T47D (cell line): ENCODE results near the gene DOCK2.
"Not testable (repeated sequence)": the region's sequence is repeated elsewhere in the genome, so short reads cannot be mapped to it uniquely, and the experiment has no call there.

Experiments
- DNase-seq, 2 experiments: peaks; one replicate each; pipeline versions ENCODE4 v3.0.0 to v3.0.0-alpha.2; 2011 to 2012; ENCODE audit warnings: low read depth in 1 of 2, low spot score in 1 of 2
- JUND ChIP-seq: IDR thresholded peaks from 2 replicates; pipeline ENCODE4 v1.6.1; 2012; ENCODE audit warnings: low read depth
- in situ Hi-C: cut with HindIII; loops from 2 replicates; pipeline ENCODE4 v1.10.0; 2016; ENCODE audit warnings: low sequenced_read_pairs, low pct_unique_long_range_greater_than_20kb

The DOCK2 gene

GRCh38 chr5:169805527-169805934 lies 168.5 kb downstream of the DOCK2 start:
- in situ Hi-C loops: no loop called here
- TF ChIP-seq JUND: no peak
- no peak for DNase-seq

- TF ChIP-seq JUND: no peak
- in situ Hi-C loops: no loop called here
- no peak for DNase-seq
Observed at GRCh38 chr5:169805937-169806700, 169.0 kb downstream of the DOCK2 start.

GRCh38 chr5:169808118-169808581 lies 171.1 kb downstream of the DOCK2 start:
- in situ Hi-C loops: no loop called here
- DNase-seq: no peak
- TF ChIP-seq JUND: no peak

- DNase-seq, in situ Hi-C loops: not testable (repeated sequence)
Observed at GRCh38 chr5:169808880-169809279, 171.8 kb downstream of the DOCK2 start.

- no peak for TF ChIP-seq JUND
- in situ Hi-C loops: no loop called here
- DNase-seq: no peak
Observed at GRCh38 chr5:169809281-169809680, 172.2 kb downstream of the DOCK2 start.

- no peak for DNase-seq
- in situ Hi-C loops: no loop called here
- no peak for TF ChIP-seq JUND
Observed at GRCh38 chr5:169810524-169810923, 173.4 kb downstream of the DOCK2 start.

- DNase-seq: no peak
- no peak for TF ChIP-seq JUND
- in situ Hi-C loops: no loop called here
Observed at GRCh38 chr5:169811023-169811422, 173.9 kb downstream of the DOCK2 start.

- DNase-seq: no peak
- no peak for TF ChIP-seq JUND
- in situ Hi-C loops: no loop called here
Observed at GRCh38 chr5:169811680-169812079, 174.6 kb downstream of the DOCK2 start.

GRCh38 chr5:169812786-169813185 lies 175.7 kb downstream of the DOCK2 start:
- TF ChIP-seq JUND: no peak
- in situ Hi-C loops: no loop called here
- no peak for DNase-seq

GRCh38 chr5:169814045-169814444 lies 177.0 kb downstream of the DOCK2 start:
- TF ChIP-seq JUND: no peak
- no peak for DNase-seq
- in situ Hi-C loops: no loop called here

GRCh38 chr5:169814522-169814921 lies 177.4 kb downstream of the DOCK2 start:
- DNase-seq: no peak
- in situ Hi-C loops: no loop called here
- TF ChIP-seq JUND: no peak

GRCh38 chr5:169817031-169817430 lies 180.0 kb downstream of the DOCK2 start:
- in situ Hi-C loops: no loop called here
- DNase-seq: no peak
- TF ChIP-seq JUND: no peak

GRCh38 chr5:169826618-169827017 lies 189.5 kb downstream of the DOCK2 start:
- in situ Hi-C loops: no loop called here
- no peak for DNase-seq
- no peak for TF ChIP-seq JUND

GRCh38 chr5:169827769-169828168 lies 190.7 kb downstream of the DOCK2 start:
- no peak for DNase-seq
- TF ChIP-seq JUND: no peak
- in situ Hi-C loops: no loop called here
